CD14-positive monocyte (primary cell): ENCODE results near the gene TRIM7. TPM values are rescaled to one million over a fixed set of nuclear protein-coding genes. Genes with fewer than 3 reads are reported as not detected.
"Not testable (repeated sequence)": the region's sequence is repeated elsewhere in the genome, so short reads cannot be mapped to it uniquely, and the experiment has no call there.

Source experiments
- DNase-seq, 3 donors: peaks; one replicate each; pipeline ENCODE4 v3.0.0-alpha.2; 2011 to 2022
- H2AFZ ChIP-seq: 2 replicates; pipeline ENCODE4 v1.6.0; 2012; ENCODE audit warnings: mild to moderate bottlenecking, low read depth, low read length, inconsistent platforms; ENCODE audit not compliant: insufficient read depth, poor library complexity, severe bottlenecking
- H3K27ac ChIP-seq, 2 donors: 1 replicate in 1 of 2; 2 replicates in 1 of 2; pipeline ENCODE4 v1.5.1; 2012 to 2013; ENCODE audit warnings: low read length in 2 of 2, control low read depth in 1 of 2, inconsistent platforms in 1 of 2, low read depth in 1 of 2, mild to moderate bottlenecking in 1 of 2
- H3K27me3 ChIP-seq, 2 donors: one replicate each; pipeline versions ENCODE4 v1.6.0 to v1.6.1; 2011 to 2013; ENCODE audit warnings: low read length in 2 of 2; ENCODE audit not compliant: control insufficient read depth in 2 of 2, insufficient read depth in 2 of 2
- H3K36me3 ChIP-seq, 2 donors: replicated peaks in 1 of 2; 1 replicate in 1 of 2; 2 replicates in 1 of 2; pipeline versions ENCODE4 v1.5.1 to v1.6.1; 2012 to 2013; ENCODE audit warnings: low read length in 2 of 2, control low read depth in 1 of 2, inconsistent platforms in 1 of 2, mild to moderate bottlenecking in 1 of 2; ENCODE audit not compliant: insufficient read depth in 2 of 2, control insufficient read depth in 1 of 2
- H3K4me1 ChIP-seq, 2 donors: 1 replicate in 1 of 2; 2 replicates in 1 of 2; pipeline versions ENCODE4 v1.5.1 to v1.6.1; 2012 to 2013; ENCODE audit warnings: low read length in 2 of 2, control low read depth in 1 of 2, inconsistent platforms in 1 of 2, mild to moderate bottlenecking in 1 of 2, moderate library complexity in 1 of 2; ENCODE audit not compliant: insufficient read depth in 2 of 2, control insufficient read depth in 1 of 2
- H3K4me2 ChIP-seq: replicated peaks from 2 replicates; pipeline ENCODE3; 2012; ENCODE audit warnings: low read length, moderate library complexity, mild to moderate bottlenecking; ENCODE audit not compliant: poor library complexity, severe bottlenecking; ENCODE audit errors: extremely low read depth
- H3K4me3 ChIP-seq, 3 experiments: fragments of 200-600 bp in 1 of 3; sonication (generic) in 1 of 3; replicated peaks in 1 of 3; 1 replicate in 2 of 3; 2 replicates in 1 of 3; pipeline ENCODE4 v1.5.1; 2011 to 2013; ENCODE audit warnings: low read length in 3 of 3, mild to moderate bottlenecking in 3 of 3, control low read depth in 2 of 3, low read depth in 2 of 3, inconsistent platforms in 1 of 3, moderate library complexity in 1 of 3
- H3K79me2 ChIP-seq: 2 replicates; pipeline ENCODE4 v1.6.0; 2012; ENCODE audit warnings: mild to moderate bottlenecking, control low read depth, inconsistent platforms, low read length, moderate library complexity; ENCODE audit not compliant: insufficient read depth
- H3K9ac ChIP-seq: 2 replicates; pipeline ENCODE4 v1.6.0; 2017; ENCODE audit warnings: low read length, mild to moderate bottlenecking; ENCODE audit not compliant: insufficient read depth, poor library complexity, severe bottlenecking
- H3K9me3 ChIP-seq, 2 donors: replicated peaks in 1 of 2; 1 replicate in 1 of 2; 2 replicates in 1 of 2; pipeline versions ENCODE4 v1.5.1 to v1.6.1; 2012 to 2013; ENCODE audit warnings: low read length in 2 of 2, control low read depth in 1 of 2; ENCODE audit not compliant: control insufficient read depth in 1 of 2, insufficient read depth in 1 of 2
- H4K20me1 ChIP-seq: 2 replicates; pipeline ENCODE4 v1.6.0; 2012; ENCODE audit warnings: mild to moderate bottlenecking, low read length, control low read depth, moderate library complexity; ENCODE audit not compliant: insufficient read depth
- H3K27ac Mint-ChIP-seq, 7 donors: one replicate each; pipeline ENCODE4 v1.8.0; 2020; ENCODE audit warnings: mild to moderate bottlenecking in 7 of 7, mixed read lengths in 7 of 7, moderate library complexity in 6 of 7, inconsistent platforms in 2 of 7
- H3K27me3 Mint-ChIP-seq, 3 donors: one replicate each; pipeline ENCODE4 v1.8.0; 2021 to 2022; ENCODE audit warnings: low read depth in 3 of 3, mild to moderate bottlenecking in 3 of 3, mixed read lengths in 3 of 3, moderate library complexity in 3 of 3, inconsistent platforms in 1 of 3
- H3K36me3 Mint-ChIP-seq, 2 donors: one replicate each; pipeline ENCODE4 v1.8.0; 2020; ENCODE audit warnings: mixed read lengths in 2 of 2, inconsistent platforms in 1 of 2, mild to moderate bottlenecking in 1 of 2
- H3K4me1 Mint-ChIP-seq: one replicate; pipeline ENCODE4 v1.8.0; 2020; ENCODE audit warnings: mild to moderate bottlenecking, mixed read lengths
- H3K4me3 Mint-ChIP-seq, 2 donors: one replicate each; pipeline ENCODE4 v1.8.0; 2020; ENCODE audit warnings: mild to moderate bottlenecking in 2 of 2, mixed read lengths in 2 of 2, moderate library complexity in 1 of 2
- H3K9me3 Mint-ChIP-seq, 7 donors: one replicate each; pipeline ENCODE4 v1.8.0; 2020 to 2022; ENCODE audit warnings: mixed read lengths in 7 of 7, mild to moderate bottlenecking in 6 of 7, moderate library complexity in 6 of 7, inconsistent platforms in 2 of 7
- CTCF ChIP-seq: fragments of 200-600 bp; IDR thresholded peaks from one replicate; pipeline ENCODE4 v1.8.0; 2022; ENCODE audit warnings: antibody characterized with exemption, mild to moderate bottlenecking
- WGBS: methylation state at CpG from one replicate; pipeline ENCODE4 v1.1.5; 2013; ENCODE audit warnings: missing lambda C conversion rate; ENCODE audit not compliant: insufficient coverage; 5-methylcytosine and 5-hydroxymethylcytosine counted together
- intact Hi-C, 2 donors: fragments of 100-400 bp; cut with micrococcal nuclease; formaldehyde crosslinking; loops; one replicate each; pipeline versions ENCODE4 v1.15.0 to v1.15.1; 2023
- polyA plus RNA-seq, 3 donors: library from polyadenylated mRNA; depleted of rRNA in 1 of 3; unstranded in 2 of 3; stranded (reverse) in 1 of 3; fragments of 300-500 nt in 2 of 3; fragments of >200 nt in 1 of 3; fragmentation: Illumina TruSeq in 2 of 3; gene quantifications; 1 replicate in 2 of 3; 2 replicates in 1 of 3; pipeline ENCODE4 v1.2.3, GENCODE V29; 2012 to 2021

TRIM7 gene
- polyA plus RNA-seq, 3 donors, result 9.5 to 12.8 (median 10.3) TPM

- H3K4me2 ChIP-seq, result no peak overlapping the region
- Mint-ChIP-seq H3K27me3 (peaks cover 7 to 17% (median 16%) of the 10 kb centered on the region in 3 donors), H3K4me1 (no peaks in the 10 kb centered on the region), H3K9me3 (peaks cover 0 to 15% (median 6%) of the 10 kb centered on the region in 7 donors), H3K27ac (no peak overlapping the region), H3K4me3 (no peak overlapping the region), H3K36me3 (no peaks in the 10 kb centered on the region)
- H3K9me3 ChIP-seq, result peaks cover 0 to 3% of the 10 kb centered on the region in 2 donors
- intact Hi-C loops, result no loop called here
- no peak overlapping the region for H3K4me3 ChIP-seq
- TF ChIP-seq CTCF, result no peak
- 87% methylated on average over 6 of the region's 6 CpGs for WGBS
- H3K36me3 ChIP-seq, result no peaks in the 10 kb centered on the region
- H3K79me2 ChIP-seq, result no peaks in the 10 kb centered on the region
- H3K4me1 ChIP-seq, result no peaks in the 10 kb centered on the region
- H4K20me1 ChIP-seq, result no peaks in the 10 kb centered on the region
- H3K9ac ChIP-seq, result no peak overlapping the region
- H2AFZ ChIP-seq, result no peak overlapping the region
- no peak for DNase-seq
- no peaks in the 10 kb centered on the region for H3K27me3 ChIP-seq
- H3K27ac ChIP-seq, result no peak overlapping the region
Observed at GRCh38 chr5:181149355-181149754, 55.6 kb downstream of the TRIM7 start.

DNA sequence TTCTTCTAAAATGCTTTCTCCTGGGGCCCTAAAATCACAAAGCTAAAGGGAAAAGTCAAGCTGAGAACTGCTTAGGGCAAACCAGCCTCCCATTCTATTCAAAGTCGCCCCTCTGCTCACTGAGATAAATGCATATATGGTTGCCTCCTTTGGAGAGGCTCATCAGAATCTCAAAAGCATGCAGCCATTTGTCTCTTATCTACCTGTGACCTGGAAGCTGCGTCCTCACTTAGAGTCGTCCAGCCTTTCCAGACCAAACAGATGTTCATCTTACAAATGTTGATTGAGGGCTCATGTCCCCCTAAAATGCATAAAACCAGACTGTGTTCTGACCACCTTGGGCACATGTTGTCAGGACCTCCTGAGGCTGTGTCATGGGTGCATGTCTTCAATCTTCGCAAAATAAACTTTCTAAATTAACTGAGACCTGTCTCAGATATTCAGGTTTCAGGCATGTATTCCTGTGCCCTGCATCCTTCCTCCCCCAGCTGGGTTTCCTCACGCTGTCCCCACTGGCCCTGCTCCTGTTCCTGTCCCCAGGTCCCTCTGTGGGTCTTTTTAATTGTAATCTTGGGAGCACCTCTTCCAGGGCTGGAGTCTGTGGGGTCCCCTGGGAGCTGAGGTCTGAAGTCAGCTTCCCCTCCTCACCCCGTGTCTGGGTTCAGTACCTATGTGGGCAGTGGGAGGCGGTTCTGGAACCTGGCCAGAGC lies 57.9 kb downstream of the TRIM7 start, which contains the start of gene OR2V2:
OR2V2 (plus strand) TSS at position 660 of the 710 bp plus-strand sequence. CDS start 7,357 bp downstream, outside the sequence.
- H3K27me3 ChIP-seq, result not testable (repeated sequence)
- peak within 1 kb of the TSS in 2 of 7 donors; percentile 37 to 40 for H3K27ac Mint-ChIP-seq

More for the DNA sequence above, 57.9 kb downstream of the TRIM7 start, which contains the start of gene OR2V2:
- H4K20me1 ChIP-seq, intact Hi-C loops, H3K4me3 Mint-ChIP-seq, H3K27ac ChIP-seq, H2AFZ ChIP-seq, H3K36me3 ChIP-seq, H3K79me2 ChIP-seq, H3K4me1 Mint-ChIP-seq, H3K9me3 ChIP-seq, DNase-seq, H3K9ac ChIP-seq, H3K4me1 ChIP-seq, H3K36me3 Mint-ChIP-seq, H3K4me2 ChIP-seq, H3K4me3 ChIP-seq: not testable (repeated sequence)
- 43% methylated on average over 4 of the region's 7 CpGs for WGBS
- H3K27me3 Mint-ChIP-seq, result peaks cover 10 to 19% (median 15%) of the 10 kb centered on the region in 3 donors
- peaks cover 2 to 24% (median 4%) of the 10 kb centered on the region in 7 donors for H3K9me3 Mint-ChIP-seq
